Measurements from ENCODE around the gene PTAFR. TPM values are rescaled to one million over a fixed set of nuclear protein-coding genes. Genes with fewer than 3 reads are reported as not detected.

Gene PTAFR
- total RNA-seq, 1 donor from 2014 or later = 1.2 TPM

DNA sequence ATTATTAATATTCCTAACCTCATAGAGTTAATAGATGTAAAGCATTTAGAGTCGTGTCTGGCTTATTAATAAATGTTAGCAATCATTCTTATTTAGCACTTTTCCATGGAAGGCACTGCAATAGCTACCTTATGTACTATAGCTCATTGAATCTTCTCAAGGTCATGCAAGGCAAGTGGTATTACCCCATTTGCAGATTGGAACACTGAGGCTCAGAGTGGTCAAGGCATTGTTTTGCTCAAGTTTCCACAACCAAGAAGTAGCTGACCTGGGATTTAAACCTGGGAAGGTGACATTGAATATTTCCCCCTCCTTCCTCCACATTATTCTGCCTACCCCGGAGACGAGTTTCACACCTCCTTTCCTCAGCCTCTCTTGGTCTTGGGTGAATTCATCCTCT lies 50.3 kb downstream of the PTAFR start:
- TF ChIP-seq CTCF (IDR thresholded peaks at IDR 0.05) (no peak), POLR2A (IDR thresholded peaks at IDR 0.05) (no peak), POLR2AphosphoS5 (IDR thresholded peaks at IDR 0.05; ENCODE audit: insufficient read depth in 1 of 2, low read depth in 1 of 2) (no peak)
- Histone ChIP-seq H3K4me3 (no peak overlapping the region), H3K36me3 (no peaks in the 10 kb centered on the region), H3K27ac (no peak overlapping the region), H3K4me1 (no peaks in the 10 kb centered on the region), H3K9me3 (no peaks in the 10 kb centered on the region), H3K27me3 (no peaks in the 10 kb centered on the region)
- intact Hi-C loops (cut with DNase I) = no loop called here
- DNase-seq (ENCODE audit: extremely low spot score in 2 of 2) = no peak

DNA sequence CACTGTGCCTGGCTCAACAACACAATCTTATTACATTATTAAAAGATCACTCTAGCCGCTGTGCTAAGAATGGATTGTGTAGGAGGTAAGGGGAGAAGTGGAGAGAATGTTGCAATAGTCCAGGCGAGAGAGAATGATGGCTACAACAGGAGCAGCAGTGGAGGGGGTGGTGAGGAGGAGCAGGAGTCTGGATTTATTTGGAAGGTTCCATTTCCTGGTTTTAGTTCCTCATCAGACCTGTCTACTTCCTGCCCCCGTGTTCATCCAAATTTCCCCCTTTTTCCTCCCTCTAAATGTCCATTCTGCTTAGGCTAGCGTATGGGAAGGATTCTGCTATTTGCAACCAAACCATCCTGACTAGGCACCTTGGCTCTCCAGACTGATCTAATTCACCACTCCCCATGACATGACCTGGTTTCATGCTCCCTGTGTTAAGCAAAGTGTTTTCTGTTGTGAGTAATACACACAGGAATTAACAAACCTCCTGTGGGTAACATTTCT lies 53.0 kb downstream of the PTAFR start:
- no peak overlapping the region for H3K27ac ChIP-seq
- H3K36me3 ChIP-seq = no peaks in the 10 kb centered on the region
- no peaks in the 10 kb centered on the region for H3K4me1 ChIP-seq
- intact Hi-C loops (cut with DNase I) = no loop called here
- TF ChIP-seq POLR2A (IDR thresholded peaks at IDR 0.05) (no peak), POLR2AphosphoS5 (IDR thresholded peaks at IDR 0.05; ENCODE audit: insufficient read depth in 1 of 2, low read depth in 1 of 2) (no peak), CTCF (IDR thresholded peaks at IDR 0.05) (no peak)
- no peaks in the 10 kb centered on the region for H3K27me3 ChIP-seq
- H3K4me3 ChIP-seq = no peak overlapping the region
- H3K9me3 ChIP-seq = no peaks in the 10 kb centered on the region
- DNase-seq (ENCODE audit: extremely low spot score in 2 of 2) = no peak

DNA sequence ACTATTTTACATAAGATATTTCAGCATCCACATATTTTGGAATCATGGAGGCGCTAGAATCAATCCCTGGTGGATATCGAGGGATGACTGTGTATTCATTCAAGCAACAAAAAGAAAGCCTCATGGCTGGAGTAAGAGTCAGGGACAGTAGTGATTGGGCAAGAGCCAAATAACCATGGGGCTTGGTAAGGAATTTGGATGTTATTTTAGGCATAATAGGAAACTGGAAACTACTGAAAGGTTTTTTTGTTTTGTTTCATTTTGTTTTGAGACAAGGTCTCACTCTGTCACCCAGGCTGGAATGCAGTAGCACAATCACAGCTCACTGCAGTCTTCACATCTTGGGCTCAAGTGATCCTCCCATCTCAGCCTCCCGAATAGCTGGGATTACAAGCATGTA lies 54.3 kb downstream of the PTAFR start:
- Histone ChIP-seq H3K4me3 (no peak overlapping the region), H3K27ac (no peak overlapping the region), H3K4me1 (no peaks in the 10 kb centered on the region), H3K9me3 (no peaks in the 10 kb centered on the region), H3K27me3 (no peaks in the 10 kb centered on the region), H3K36me3 (no peaks in the 10 kb centered on the region)
- no peak for TF ChIP-seq CTCF (IDR thresholded peaks at IDR 0.05)
- TF ChIP-seq POLR2AphosphoS5 (IDR thresholded peaks at IDR 0.05; ENCODE audit: insufficient read depth in 1 of 2, low read depth in 1 of 2) = no peak
- no peak for TF ChIP-seq POLR2A (IDR thresholded peaks at IDR 0.05)
- intact Hi-C loops (cut with DNase I) = no loop called here
- DNase-seq (ENCODE audit: extremely low spot score in 2 of 2) = no peak

DNA sequence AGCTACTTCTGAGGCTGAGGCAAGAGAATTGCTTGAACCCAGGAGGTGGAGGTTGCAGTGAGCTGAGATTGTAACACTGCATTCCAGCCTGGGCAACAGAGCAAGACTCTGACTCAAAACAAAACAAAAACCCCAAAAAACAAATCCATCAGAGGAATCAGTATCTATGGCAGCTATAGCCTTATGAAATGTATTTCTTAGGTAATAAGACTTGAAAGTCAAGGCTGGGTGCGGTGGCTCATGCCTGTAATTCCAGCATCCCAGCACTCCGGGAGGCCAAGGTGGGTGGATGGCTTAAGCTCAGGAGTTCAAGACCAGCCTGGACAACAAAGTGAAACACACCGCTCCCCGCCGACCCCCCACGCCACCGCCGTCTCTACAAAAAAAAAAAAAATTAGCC lies 56.9 kb downstream of the PTAFR start:
- TF ChIP-seq POLR2AphosphoS5 (IDR thresholded peaks at IDR 0.05; ENCODE audit: insufficient read depth in 1 of 2, low read depth in 1 of 2) = no peak
- no peak for TF ChIP-seq CTCF (IDR thresholded peaks at IDR 0.05)
- no peak for TF ChIP-seq POLR2A (IDR thresholded peaks at IDR 0.05)
- intact Hi-C loops (cut with DNase I) = no loop called here
- no peaks in the 10 kb centered on the region for H3K9me3 ChIP-seq
- no peak overlapping the region for H3K27ac ChIP-seq
- no peaks in the 10 kb centered on the region for H3K27me3 ChIP-seq
- H3K4me1 ChIP-seq = no peaks in the 10 kb centered on the region
- no peak overlapping the region for H3K4me3 ChIP-seq
- DNase-seq (ENCODE audit: extremely low spot score in 2 of 2) = no peak
- no peaks in the 10 kb centered on the region for H3K36me3 ChIP-seq

DNA sequence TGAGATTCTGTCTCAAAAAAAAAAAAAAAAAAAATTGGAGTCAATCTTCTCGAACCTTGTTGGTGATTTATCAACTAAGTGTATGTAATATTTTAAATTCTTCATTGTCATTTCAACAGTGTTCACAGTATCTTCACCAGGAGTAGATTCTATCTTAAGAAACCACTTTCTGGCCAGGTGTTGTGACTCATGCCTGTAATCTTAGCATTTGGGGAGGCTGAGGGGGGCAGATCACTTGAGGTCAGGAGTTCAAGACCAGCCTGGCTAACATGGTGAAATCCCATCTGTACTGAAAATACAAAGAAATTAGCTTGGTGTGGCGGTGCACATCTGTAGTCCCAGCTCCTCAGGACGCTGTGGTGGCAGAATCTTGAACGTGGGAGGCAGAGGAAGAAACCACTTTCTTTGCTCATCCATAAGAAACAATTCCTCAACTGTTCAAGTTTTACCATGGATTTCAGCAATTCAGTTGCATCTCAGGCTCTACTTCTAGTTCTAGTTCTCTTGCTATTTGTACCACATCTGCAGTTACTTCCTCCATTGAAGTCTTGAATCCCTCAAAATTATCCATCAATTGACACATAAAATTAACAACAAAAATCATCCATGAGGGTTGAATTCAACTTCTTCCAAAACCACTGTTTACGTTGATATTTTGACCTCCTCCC lies 57.7 kb downstream of the PTAFR start:
- TF ChIP-seq POLR2A (IDR thresholded peaks at IDR 0.05) = no peak
- no peak for TF ChIP-seq CTCF (IDR thresholded peaks at IDR 0.05)
- TF ChIP-seq POLR2AphosphoS5 (IDR thresholded peaks at IDR 0.05; ENCODE audit: insufficient read depth in 1 of 2, low read depth in 1 of 2) = no peak
- Histone ChIP-seq H3K27me3 (no peaks in the 10 kb centered on the region), H3K4me1 (no peaks in the 10 kb centered on the region), H3K36me3 (no peaks in the 10 kb centered on the region), H3K27ac (no peak overlapping the region), H3K4me3 (no peak overlapping the region), H3K9me3 (no peaks in the 10 kb centered on the region)
- intact Hi-C loops (cut with DNase I) = no loop called here
- no peak for DNase-seq (ENCODE audit: extremely low spot score in 2 of 2)
